Spleen (tissue), 11 donors: ENCODE measurements around the gene HIVEP1. TPM values are rescaled to one million over a fixed set of nuclear protein-coding genes. Genes with fewer than 3 reads are reported as not detected.

Source experiments
- DNase-seq: peaks from one replicate; pipeline ENCODE4 v3.0.0-alpha.2; 2020
- H3K27ac ChIP-seq, 8 donors: fragments of 200-600 bp; sonication (generic) in 7 of 8; 1 replicate in 4 of 8; 2 replicates in 4 of 8; pipeline versions ENCODE4 v1.5.0 to v1.8.0; 2016 to 2021; ENCODE audit warnings: inconsistent platforms in 4 of 8, mild to moderate bottlenecking in 4 of 8, moderate library complexity in 1 of 8
- H3K27me3 ChIP-seq, 7 donors: fragments of 200-600 bp; sonication (generic) in 6 of 7; replicated peaks in 1 of 7; 1 replicate in 4 of 7; 2 replicates in 3 of 7; pipeline versions ENCODE4 v1.5.0 to v1.8.0; 2016 to 2021; ENCODE audit warnings: inconsistent platforms in 3 of 7, mild to moderate bottlenecking in 1 of 7
- H3K36me3 ChIP-seq, 6 donors: fragments of 200-600 bp; sonication (generic) in 5 of 6; 1 replicate in 4 of 6; 2 replicates in 2 of 6; pipeline versions ENCODE4 v1.5.0 to v1.8.0; 2016 to 2021; ENCODE audit warnings: inconsistent platforms in 2 of 6
- H3K4me1 ChIP-seq, 6 donors: fragments of 200-600 bp; sonication (generic) in 5 of 6; 1 replicate in 3 of 6; 2 replicates in 3 of 6; pipeline versions ENCODE4 v1.5.0 to v1.8.0; 2016 to 2021; ENCODE audit warnings: inconsistent platforms in 3 of 6
- H3K4me3 ChIP-seq, 8 donors: fragments of 200-600 bp; sonication (generic) in 7 of 8; 1 replicate in 4 of 8; 2 replicates in 4 of 8; pipeline versions ENCODE4 v1.5.0 to v1.8.0; 2016 to 2021; ENCODE audit warnings: inconsistent platforms in 4 of 8, mild to moderate bottlenecking in 4 of 8, moderate library complexity in 2 of 8
- H3K9me3 ChIP-seq, 8 donors: fragments of 200-600 bp; sonication (generic) in 7 of 8; 1 replicate in 4 of 8; 2 replicates in 4 of 8; pipeline versions ENCODE4 v1.5.0 to v1.8.0; 2016 to 2021; ENCODE audit warnings: inconsistent platforms in 4 of 8
- POLR2A ChIP-seq, 3 donors: fragments of 450-650 bp; IDR thresholded peaks; one replicate each; pipeline ENCODE4 v1.5.1; 2017; ENCODE audit warnings: antibody characterized with exemption in 3 of 3, mild to moderate bottlenecking in 1 of 3
- POLR2AphosphoS5 ChIP-seq, 3 donors: sonication (generic); formaldehyde crosslinking; IDR thresholded peaks; one replicate each; pipeline ENCODE4 v1.5.1; 2017; ENCODE audit warnings: antibody characterized with exemption in 3 of 3
- WGBS, 5 donors: extraction: QIAGEN DNeasy Blood & Tissue Kit in 3 of 5; methylation state at CpG; one replicate each; pipeline versions ENCODE4 v1.1.5 to v1.1.7; 2013 to 2018; 5-methylcytosine and 5-hydroxymethylcytosine counted together
- intact Hi-C: fragments of 100-400 bp; cut with DNase I; formaldehyde crosslinking; loops from one replicate; pipeline ENCODE4 v1.15.0; 2023; ENCODE audit warnings: low total_unique reads
- polyA plus RNA-seq, 3 donors: library from polyadenylated mRNA; stranded (reverse); fragments of 200-250 nt; gene quantifications; one replicate each; pipeline ENCODE4 v1.2.1, GENCODE V29; 2013
- total RNA-seq, 7 donors: library from RNA; depleted of rRNA in 3 of 7; stranded (reverse); fragments of >200 nt in 3 of 7; fragmentation: NEBNext Ultra II Directional in 4 of 7; extraction: Animal tissue kit (Norgen Biotek cat#: 25700) in 4 of 7; gene quantifications; one replicate each; pipeline versions ENCODE4 v1.1.0 to v1.2.1, GENCODE V29; 2016 to 2021
- TF ChIP-seq, protein P1 (sequence below), 11 experiments: fragments of 200-600 bp in 7 of 11; fragments of 450-650 bp in 4 of 11; sonication (generic) in 4 of 11; IDR thresholded peaks in 8 of 11; conservative IDR thresholded peaks in 3 of 11; 1 replicate in 7 of 11; 2 replicates in 4 of 11; pipeline versions ENCODE4 v1.4.0 to v1.8.0; 2016 to 2021; ENCODE audit warnings: antibody characterized with exemption in 11 of 11, inconsistent platforms in 4 of 11, mild to moderate bottlenecking in 1 of 11
- donor health status: healthy with polysubstance abuse.
- donor health status: DM: no; HTN: no; CAD: no; lungs with moderate emphysema.
- donor health status: DM: no; HTN: no; CAD: no.
- donor health status: Bipolar disorder and iron deficiency.
- donor health status: healthy.
- donor health status: DM: no; HTN: no; CAD: no.
- donor health status: DM: yes; HTN: yes; CAD: no.

HIVEP1 gene
- total and polyA plus RNA-seq, 10 donors: 2.8 to 64.1 (median 39.7) TPM

DNA sequence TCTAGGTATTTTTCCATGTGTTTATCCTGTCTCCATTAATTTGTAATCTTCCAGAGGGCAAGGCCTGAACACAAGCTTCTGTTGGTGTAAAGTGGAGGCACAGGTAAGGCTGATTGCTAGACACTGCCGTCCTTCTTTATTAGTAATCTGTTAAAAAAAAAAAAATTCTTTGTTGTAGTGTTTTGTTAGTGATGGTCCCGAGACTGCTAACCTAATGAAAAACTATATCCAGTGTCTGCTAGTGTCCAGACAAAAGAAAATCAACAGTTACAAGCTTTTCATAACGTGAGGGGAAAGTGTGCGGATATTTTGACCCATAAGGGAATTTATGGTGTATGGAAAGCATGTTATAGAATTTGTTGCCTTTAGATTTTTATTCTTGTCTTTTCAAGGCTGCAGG is 4.2 kb upstream of the HIVEP1 start:
- no peaks in the 10 kb centered on the region for H3K27me3 ChIP-seq
- H3K4me1 ChIP-seq: peaks cover 9 to 31% (median 24%) of the 10 kb centered on the region in 6 donors
- H3K9me3 ChIP-seq: no peaks in the 10 kb centered on the region
- intact Hi-C loops: no loop called here
- peak overlapping the region; percentile 94 to 98 (median 96) for H3K27ac ChIP-seq
- no peaks in the 10 kb centered on the region for H3K36me3 ChIP-seq
- H3K4me3 ChIP-seq: peak overlapping the region in 7 of 8 donors; percentile 44 to 91 (median 73)
- TF ChIP-seq, protein P1, sequence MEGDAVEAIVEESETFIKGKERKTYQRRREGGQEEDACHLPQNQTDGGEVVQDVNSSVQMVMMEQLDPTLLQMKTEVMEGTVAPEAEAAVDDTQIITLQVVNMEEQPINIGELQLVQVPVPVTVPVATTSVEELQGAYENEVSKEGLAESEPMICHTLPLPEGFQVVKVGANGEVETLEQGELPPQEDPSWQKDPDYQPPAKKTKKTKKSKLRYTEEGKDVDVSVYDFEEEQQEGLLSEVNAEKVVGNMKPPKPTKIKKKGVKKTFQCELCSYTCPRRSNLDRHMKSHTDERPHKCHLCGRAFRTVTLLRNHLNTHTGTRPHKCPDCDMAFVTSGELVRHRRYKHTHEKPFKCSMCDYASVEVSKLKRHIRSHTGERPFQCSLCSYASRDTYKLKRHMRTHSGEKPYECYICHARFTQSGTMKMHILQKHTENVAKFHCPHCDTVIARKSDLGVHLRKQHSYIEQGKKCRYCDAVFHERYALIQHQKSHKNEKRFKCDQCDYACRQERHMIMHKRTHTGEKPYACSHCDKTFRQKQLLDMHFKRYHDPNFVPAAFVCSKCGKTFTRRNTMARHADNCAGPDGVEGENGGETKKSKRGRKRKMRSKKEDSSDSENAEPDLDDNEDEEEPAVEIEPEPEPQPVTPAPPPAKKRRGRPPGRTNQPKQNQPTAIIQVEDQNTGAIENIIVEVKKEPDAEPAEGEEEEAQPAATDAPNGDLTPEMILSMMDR (IDR thresholded peaks at IDR 0.05 in 8 of 11, conservative IDR thresholded peaks at IDR 0.05 in 3 of 11): no peak
- TF ChIP-seq POLR2A (IDR thresholded peaks at IDR 0.05): no peak
- no peak for TF ChIP-seq POLR2AphosphoS5 (IDR thresholded peaks at IDR 0.05)
- no peak for DNase-seq
- 56 to 69% (median 61%) methylated on average over 4 of the region's 4 CpGs for WGBS, 5 donors

- peak; percentile 96 for DNase-seq
- 0 to 1% (median 1%) methylated on average over 43 to 60 of the region's 60 CpGs for WGBS, 5 donors
- intact Hi-C loops: no loop called here
These were observed 3.5 kb upstream of the HIVEP1 start for GRCh38 chr6:12008366-12009179.

GRCh38 chr6:12009180-12009685 is 2.9 kb upstream of the HIVEP1 start:
- intact Hi-C loops: no loop called here
- TF ChIP-seq POLR2AphosphoS5 (IDR thresholded peaks at IDR 0.05): no peak
- TF ChIP-seq, protein P1 (IDR thresholded peaks at IDR 0.05 in 8 of 11, conservative IDR thresholded peaks at IDR 0.05 in 3 of 11): no peak
- TF ChIP-seq POLR2A (IDR thresholded peaks at IDR 0.05): no peak

More at GRCh38 chr6:12008366-12009179, 3.5 kb upstream of the HIVEP1 start:
- peak overlapping the region; percentile 44 to 91 (median 74) for H3K4me3 ChIP-seq
- H3K27ac ChIP-seq: peak overlapping the region; percentile 94 to 98 (median 96)
- H3K36me3 ChIP-seq: no peaks in the 10 kb centered on the region
- no peaks in the 10 kb centered on the region for H3K27me3 ChIP-seq
- no peaks in the 10 kb centered on the region for H3K9me3 ChIP-seq
- H3K4me1 ChIP-seq: peaks cover 12 to 38% (median 30%) of the 10 kb centered on the region in 6 donors
- TF ChIP-seq POLR2AphosphoS5 (IDR thresholded peaks at IDR 0.05) (peak; percentile 68 to 90 (median 84)), POLR2A (IDR thresholded peaks at IDR 0.05) (no peak)

GRCh38 chr6:12009876-12010634 is 2.1 kb upstream of the HIVEP1 start:
- WGBS, 5 donors: 8 to 14% (median 10%) methylated on average over 9 of the region's 9 CpGs
- no peaks in the 10 kb centered on the region for H3K36me3 ChIP-seq
- peaks cover 12 to 52% (median 36%) of the 10 kb centered on the region in 6 donors for H3K4me1 ChIP-seq
- H3K27ac ChIP-seq: peak overlapping the region; percentile 92 to 98 (median 96)
- intact Hi-C loops: no loop called here
- TF ChIP-seq POLR2AphosphoS5 (IDR thresholded peaks at IDR 0.05) (no peak), POLR2A (IDR thresholded peaks at IDR 0.05) (no peak)
- TF ChIP-seq, protein P1 (IDR thresholded peaks at IDR 0.05 in 8 of 11, conservative IDR thresholded peaks at IDR 0.05 in 3 of 11): no peak
- H3K9me3 ChIP-seq: no peaks in the 10 kb centered on the region
- no peak for DNase-seq
- H3K4me3 ChIP-seq: peak overlapping the region; percentile 45 to 91 (median 74)
- H3K27me3 ChIP-seq: no peaks in the 10 kb centered on the region

More at GRCh38 chr6:12009180-12009685, 2.9 kb upstream of the HIVEP1 start:
- no peak for DNase-seq
- H3K27me3 ChIP-seq: no peaks in the 10 kb centered on the region
- 0 to 1% (median 1%) methylated on average over 6 to 29 of the region's 29 CpGs for WGBS, 5 donors
- no peaks in the 10 kb centered on the region for H3K36me3 ChIP-seq
- H3K4me1 ChIP-seq: peaks cover 12 to 44% (median 36%) of the 10 kb centered on the region in 6 donors
- H3K27ac ChIP-seq: peak overlapping the region; percentile 94 to 98 (median 96)
- no peaks in the 10 kb centered on the region for H3K9me3 ChIP-seq
- peak overlapping the region; percentile 45 to 91 (median 74) for H3K4me3 ChIP-seq
